ENCODE measurements around the gene KCND3. TPM values are rescaled to one million over a fixed set of nuclear protein-coding genes. Genes with fewer than 3 reads are reported as not detected.

Gene KCND3
- total RNA-seq, 1 experiment from 2014 or later: 0.15 TPM

DNA sequence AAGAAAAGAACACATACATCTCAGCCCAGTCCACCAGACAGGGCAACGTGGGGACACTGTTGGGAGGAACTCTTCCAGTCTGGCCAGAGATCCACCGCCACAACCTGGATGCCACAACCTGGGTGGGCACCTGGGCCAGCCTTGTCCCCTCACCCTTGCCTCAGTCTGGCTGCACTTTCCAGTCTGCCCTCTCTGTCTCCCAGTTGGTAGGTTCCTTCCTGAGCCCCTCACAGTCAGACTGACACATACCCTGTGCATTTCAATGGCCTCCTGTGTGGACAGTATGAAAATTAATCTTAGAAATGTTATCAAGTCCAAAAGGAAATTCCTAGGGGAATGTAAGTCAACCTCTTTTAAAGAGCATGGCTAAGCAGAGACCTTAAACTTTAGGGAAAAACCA, 184.2 kb downstream of the KCND3 start:
- Histone ChIP-seq H3K18ac (ENCODE audit: insufficient read length, low read depth, low read length) (no peak overlapping the region), H2BK12ac (ENCODE audit: insufficient read length, low read depth, low read length) (no peak overlapping the region), H3K56ac (ENCODE audit: insufficient read length, low read depth, low read length) (no peak overlapping the region), H2AK5ac (ENCODE audit: insufficient read length, low read length) (no peak overlapping the region), H3K79me2 (ENCODE audit: insufficient read depth, low read length) (no peaks in the 10 kb centered on the region), H3K23ac (ENCODE audit: insufficient read length, low read depth, low read length) (no peak overlapping the region), H4K5ac (ENCODE audit: insufficient read length, low read depth, low read length) (no peak overlapping the region), H3K4me2 (ENCODE audit: insufficient read depth, insufficient read length, low read length) (no peak overlapping the region), H3K27me3 (ENCODE audit: insufficient read depth, low read length) (no peaks in the 10 kb centered on the region), H2BK120ac (ENCODE audit: low read depth, low read length, poor library complexity, severe bottlenecking) (no peak overlapping the region), H3K14ac (ENCODE audit: insufficient read depth, low read length) (peak overlapping the region; percentile 68; the same call in 1 of the 2 replicates), H2BK15ac (ENCODE audit: low read depth, low read length) (no peak overlapping the region), H3K4ac (ENCODE audit: low read depth, low read length) (no peak overlapping the region), H3K4me1 (ENCODE audit: insufficient read depth, low read length) (no peaks in the 10 kb centered on the region), H4K8ac (replicated peaks; ENCODE audit: insufficient read length, low read depth, low read length) (no peak overlapping the region), H3K9me3 (ENCODE audit: control insufficient read depth, low read depth, low read length) (no peaks in the 10 kb centered on the region), H2BK5ac (ENCODE audit: insufficient read length, low read length) (no peak overlapping the region), H3K79me1 (ENCODE audit: insufficient read depth, low read depth, low read length, poor library complexity, severe bottlenecking) (no peaks in the 10 kb centered on the region), H4K20me1 (ENCODE audit: control insufficient read depth, insufficient read depth, insufficient read length) (no peaks in the 10 kb centered on the region), H3K27ac (ENCODE audit: insufficient read length, low read depth, low read length) (no peak overlapping the region), H2AFZ (ENCODE audit: low read length) (no peak overlapping the region), H3K23me2 (ENCODE audit: insufficient read length, low read depth, low read length, poor library complexity, severe bottlenecking) (no peaks in the 10 kb centered on the region), H3K9ac (ENCODE audit: extremely low read depth, insufficient read length, low read length) (no peak overlapping the region), H2BK20ac (ENCODE audit: low read depth, low read length, poor library complexity, severe bottlenecking) (no peak overlapping the region), H3T11ph (ENCODE audit: low read length) (no peak overlapping the region), H4K91ac (ENCODE audit: insufficient read length, low read depth, low read length) (no peak overlapping the region)
- Mint-ChIP-seq H3K9me3 (no peaks in the 10 kb centered on the region; a peak in 2 of 5 replicates), H3K36me3 (ENCODE audit: insufficient read depth in 1 of 3, low read depth in 3 of 3) (no peaks in the 10 kb centered on the region), H3K27ac (no peak overlapping the region), H3K4me3 (no peak overlapping the region), H3K4me1 (peaks cover 0 to 6% of the 10 kb centered on the region in 2 experiments; a peak in 2 of 4 replicates), H3K27me3 (ENCODE audit: low read depth) (peaks cover 4% of the 10 kb centered on the region)
- DNase-seq: no peak
- TF ChIP-seq, protein P1, sequence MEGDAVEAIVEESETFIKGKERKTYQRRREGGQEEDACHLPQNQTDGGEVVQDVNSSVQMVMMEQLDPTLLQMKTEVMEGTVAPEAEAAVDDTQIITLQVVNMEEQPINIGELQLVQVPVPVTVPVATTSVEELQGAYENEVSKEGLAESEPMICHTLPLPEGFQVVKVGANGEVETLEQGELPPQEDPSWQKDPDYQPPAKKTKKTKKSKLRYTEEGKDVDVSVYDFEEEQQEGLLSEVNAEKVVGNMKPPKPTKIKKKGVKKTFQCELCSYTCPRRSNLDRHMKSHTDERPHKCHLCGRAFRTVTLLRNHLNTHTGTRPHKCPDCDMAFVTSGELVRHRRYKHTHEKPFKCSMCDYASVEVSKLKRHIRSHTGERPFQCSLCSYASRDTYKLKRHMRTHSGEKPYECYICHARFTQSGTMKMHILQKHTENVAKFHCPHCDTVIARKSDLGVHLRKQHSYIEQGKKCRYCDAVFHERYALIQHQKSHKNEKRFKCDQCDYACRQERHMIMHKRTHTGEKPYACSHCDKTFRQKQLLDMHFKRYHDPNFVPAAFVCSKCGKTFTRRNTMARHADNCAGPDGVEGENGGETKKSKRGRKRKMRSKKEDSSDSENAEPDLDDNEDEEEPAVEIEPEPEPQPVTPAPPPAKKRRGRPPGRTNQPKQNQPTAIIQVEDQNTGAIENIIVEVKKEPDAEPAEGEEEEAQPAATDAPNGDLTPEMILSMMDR (conservative IDR thresholded peaks at IDR 0.05): no peak
- no CpG with 5 or more reads among the region's 2 CpGs for WGBS (ENCODE audit: extremely low coverage, insufficient read length, low lambda C conversion rate)

Measured in H9 (cell line).